HFFc6 (cell line): ENCODE data around the gene DISC1. TPM values are rescaled to one million over a fixed set of nuclear protein-coding genes. Genes with fewer than 3 reads are reported as not detected.

Experiments
- DNase-seq: peaks from one replicate; pipeline ENCODE4 v3.0.0-alpha.2; 2018
- H3K27ac Mint-ChIP-seq: 2 replicates; pipeline ENCODE4 v1.8.0; 2020; ENCODE audit warnings: mild to moderate bottlenecking, mixed read lengths
- H3K27me3 Mint-ChIP-seq: 2 replicates; pipeline ENCODE4 v1.8.0; 2021; ENCODE audit warnings: mild to moderate bottlenecking, moderate library complexity, mixed read lengths; ENCODE audit not compliant: insufficient read depth
- H3K36me3 Mint-ChIP-seq: 2 replicates; pipeline ENCODE4 v1.8.0; 2021; ENCODE audit warnings: low read depth, mixed read lengths
- H3K4me1 Mint-ChIP-seq: 2 replicates; pipeline ENCODE4 v1.8.0; 2020; ENCODE audit warnings: low read depth, mixed read lengths
- H3K4me3 Mint-ChIP-seq: 2 replicates; pipeline ENCODE4 v1.8.0; 2020; ENCODE audit warnings: mild to moderate bottlenecking, moderate library complexity, mixed read lengths
- H3K9me3 Mint-ChIP-seq: 2 replicates; pipeline ENCODE4 v1.8.0; 2020; ENCODE audit warnings: mild to moderate bottlenecking, mixed read lengths
- CTCF ChIP-seq: fragments of 200-600 bp; sonication (generic); IDR thresholded peaks from 2 replicates; pipeline ENCODE4 v1.5.0; 2021; ENCODE audit warnings: antibody characterized with exemption, mild to moderate bottlenecking
- total RNA-seq, 6 experiments: library from RNA; stranded (reverse); fragmentation: NEBNext Ultra II Directional; extraction: Animal tissue kit (Norgen Biotek cat#: 25700); gene quantifications; 2 replicates in 1 of 6; 3 replicates in 5 of 6; pipeline ENCODE4 v1.2.3, GENCODE V29; 2021

Gene DISC1
- total RNA-seq, 6 experiments from 2014 or later: 1.3 to 4.3 (median 1.9) TPM

DNA sequence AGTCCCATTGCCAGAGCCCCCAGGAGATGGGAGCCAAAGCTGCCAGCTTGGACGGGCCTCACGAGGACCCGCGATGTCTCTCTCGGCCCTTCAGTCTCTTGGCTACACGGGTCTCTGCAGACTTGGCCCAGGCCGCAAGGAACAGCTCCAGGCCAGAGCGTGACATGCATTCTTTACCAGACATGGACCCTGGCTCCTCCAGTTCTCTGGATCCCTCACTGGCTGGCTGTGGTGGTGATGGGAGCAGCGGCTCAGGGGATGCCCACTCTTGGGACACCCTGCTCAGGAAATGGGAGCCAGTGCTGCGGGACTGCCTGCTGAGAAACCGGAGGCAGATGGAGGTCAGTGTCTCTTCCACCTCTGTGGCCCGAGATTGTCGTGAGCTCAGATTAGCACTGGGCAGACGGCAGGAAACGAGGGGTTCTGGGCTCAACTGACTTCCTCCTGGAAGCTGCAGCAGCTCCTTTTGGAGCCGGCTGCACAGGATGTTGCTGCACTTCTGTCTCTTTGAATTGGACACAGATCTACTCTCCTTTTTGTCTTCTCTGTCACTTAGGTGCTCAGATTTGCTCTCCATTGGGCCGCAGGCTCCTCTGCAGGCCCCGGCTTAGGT is 68.0 kb downstream of the DISC1 start:
- no peak overlapping the region for H3K27ac Mint-ChIP-seq
- no peaks in the 10 kb centered on the region for H3K36me3 Mint-ChIP-seq
- H3K4me3 Mint-ChIP-seq: no peak overlapping the region
- no peak for TF ChIP-seq CTCF
- no peaks in the 10 kb centered on the region for H3K9me3 Mint-ChIP-seq
- no peaks in the 10 kb centered on the region; the same call in 1 of the 2 replicates for H3K27me3 Mint-ChIP-seq
- peaks cover 44% of the 10 kb centered on the region for H3K4me1 Mint-ChIP-seq
- no peak for DNase-seq

- Mint-ChIP-seq H3K9me3 (no peaks in the 10 kb centered on the region), H3K4me1 (peaks cover 46% of the 10 kb centered on the region), H3K4me3 (no peak overlapping the region), H3K27ac (no peak overlapping the region), H3K27me3 (no peaks in the 10 kb centered on the region; the same call in 1 of the 2 replicates), H3K36me3 (peaks cover 1% of the 10 kb centered on the region; the same call in 1 of the 2 replicates)
- no peak for TF ChIP-seq CTCF
- no peak for DNase-seq
Measured at GRCh38 chr1:231695439-231696255, 69.1 kb downstream of the DISC1 start.

DNA sequence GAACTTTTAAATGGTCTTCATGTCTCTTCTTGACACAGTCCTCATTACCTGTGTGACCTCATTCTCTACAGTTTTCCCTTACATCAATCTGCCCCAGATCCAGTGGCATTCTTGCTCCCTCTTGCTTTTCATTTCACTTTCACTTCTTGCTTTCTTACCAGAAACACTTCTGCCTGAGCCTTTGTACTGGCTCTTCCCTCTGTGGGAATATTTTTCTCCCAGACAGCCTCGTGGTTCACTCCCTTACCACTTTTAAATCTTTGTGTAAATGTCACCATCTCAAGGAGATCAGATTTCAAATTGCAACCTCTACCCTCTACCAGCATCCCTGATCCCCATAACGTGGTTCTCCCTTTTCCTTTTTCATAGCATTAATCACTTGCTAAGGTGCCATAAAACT is 73.2 kb downstream of the DISC1 start:
- H3K27me3 Mint-ChIP-seq: no peaks in the 10 kb centered on the region; the same call in 1 of the 2 replicates
- H3K4me1 Mint-ChIP-seq: peaks cover 44% of the 10 kb centered on the region
- peak overlapping the region; percentile 55; the same call in 1 of the 2 replicates for H3K4me3 Mint-ChIP-seq
- peaks cover 8% of the 10 kb centered on the region; the same call in 1 of the 2 replicates for H3K36me3 Mint-ChIP-seq
- TF ChIP-seq CTCF: no peak
- H3K9me3 Mint-ChIP-seq: no peaks in the 10 kb centered on the region
- no peak for DNase-seq
- peak overlapping the region; percentile 0; the same call in 1 of the 2 replicates for H3K27ac Mint-ChIP-seq

DNA sequence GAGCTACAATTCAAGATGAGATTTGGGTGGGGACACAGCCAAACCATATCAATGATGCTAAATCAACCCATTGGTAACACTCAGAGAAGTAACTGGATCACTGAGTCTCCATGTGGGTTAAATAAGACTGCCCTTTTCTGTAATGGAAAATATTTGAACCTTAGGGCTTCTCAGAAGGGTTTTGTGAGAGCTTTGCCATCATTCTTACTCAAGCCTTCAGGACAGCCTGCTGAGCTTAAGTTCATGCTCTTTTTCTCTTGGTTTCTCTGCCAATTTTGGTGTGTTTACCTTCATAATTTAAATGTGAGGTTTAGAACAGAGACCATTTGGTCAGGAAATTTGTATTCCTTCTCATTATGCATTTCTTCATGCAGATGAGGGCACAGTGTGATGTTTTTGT is 74.7 kb downstream of the DISC1 start:
- H3K9me3 Mint-ChIP-seq: no peaks in the 10 kb centered on the region; the same call in 1 of the 2 replicates
- H3K4me3 Mint-ChIP-seq: no peak overlapping the region
- peaks cover 8% of the 10 kb centered on the region; the same call in 1 of the 2 replicates for H3K36me3 Mint-ChIP-seq
- H3K27me3 Mint-ChIP-seq: no peaks in the 10 kb centered on the region
- no peak for TF ChIP-seq CTCF
- no peak for DNase-seq
- peaks cover 30% of the 10 kb centered on the region for H3K4me1 Mint-ChIP-seq
- H3K27ac Mint-ChIP-seq: no peak overlapping the region

DNA sequence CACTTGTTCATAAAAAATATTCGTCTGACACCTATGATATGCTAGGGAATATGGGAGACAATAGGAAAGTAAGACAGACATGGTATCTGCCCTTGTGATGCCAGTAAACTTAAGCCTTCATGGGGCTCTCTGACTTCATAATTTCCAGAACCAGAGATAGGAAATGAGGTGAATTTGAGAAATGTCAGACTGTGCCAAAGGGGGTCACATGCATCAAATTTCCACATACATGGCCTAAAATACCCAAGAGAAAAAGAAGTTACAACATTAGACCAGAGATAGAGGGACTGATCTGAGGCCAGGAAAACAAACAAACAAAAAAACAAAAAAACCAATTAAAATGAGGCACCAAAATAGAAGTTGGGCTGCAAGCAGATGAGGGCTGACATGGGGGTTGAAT is 75.7 kb downstream of the DISC1 start:
- TF ChIP-seq CTCF: no peak
- H3K36me3 Mint-ChIP-seq: peaks cover 8% of the 10 kb centered on the region; the same call in 1 of the 2 replicates

More for the DNA sequence above, 75.7 kb downstream of the DISC1 start:
- peaks cover 2% of the 10 kb centered on the region; the same call in 1 of the 2 replicates for H3K27me3 Mint-ChIP-seq
- no peaks in the 10 kb centered on the region; the same call in 1 of the 2 replicates for H3K9me3 Mint-ChIP-seq
- DNase-seq: no peak
- peak overlapping the region; percentile 53; the same call in 1 of the 2 replicates for H3K27ac Mint-ChIP-seq
- H3K4me1 Mint-ChIP-seq: peaks cover 30% of the 10 kb centered on the region
- H3K4me3 Mint-ChIP-seq: no peak overlapping the region
